Activated gamma-delta T cell treated with anti-CD3 and anti-CD28 coated beads, Interleukin-2, amount 50 U/mL, for 16 hours (primary cell): ENCODE measurements around the gene RAP1A.

Source experiments
- DNase-seq: peaks from one replicate; pipeline ENCODE4 v3.0.0-alpha.2; 2020; ENCODE audit warnings: low read depth

The RAP1A gene

DNA sequence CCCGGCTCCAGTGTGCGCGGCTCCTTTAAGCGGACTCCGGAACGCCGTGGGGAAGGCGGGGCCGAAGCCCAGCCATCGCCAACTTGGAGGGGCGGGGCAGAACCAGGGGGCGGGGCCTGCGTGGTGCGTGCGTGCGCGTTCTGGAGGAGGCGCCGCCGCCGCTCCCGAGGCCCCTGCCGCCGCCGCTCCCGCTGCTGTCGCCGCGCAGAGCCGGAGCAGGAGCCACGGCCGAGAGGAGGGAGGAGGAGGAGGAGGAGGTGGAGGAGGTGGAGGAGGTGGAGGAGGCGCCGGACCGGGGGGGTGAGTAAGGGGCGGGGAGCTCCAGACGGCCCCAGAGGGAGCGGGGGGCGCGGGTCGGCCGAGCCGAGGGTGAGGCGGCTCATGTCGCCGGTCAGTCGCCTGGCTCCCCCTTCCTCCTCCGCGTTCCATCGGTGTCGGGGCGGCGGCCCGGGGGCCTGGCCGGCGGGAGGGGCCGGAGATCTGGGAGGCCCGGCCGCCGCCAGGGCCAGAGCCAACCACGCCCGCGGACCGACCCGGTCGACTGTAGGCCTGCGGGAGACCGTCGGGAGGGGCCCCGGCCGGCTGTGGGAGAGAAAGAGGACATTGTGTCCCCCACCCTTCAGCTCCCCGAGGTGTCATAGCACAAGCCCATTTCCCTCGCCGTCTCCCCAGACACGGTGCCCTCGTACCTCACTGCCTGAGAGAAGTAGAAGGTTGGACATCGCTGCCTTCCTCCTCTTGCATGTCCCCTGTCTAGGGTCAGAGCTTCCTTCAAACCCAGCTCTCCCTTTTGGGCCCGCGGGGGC is at the start of gene RAP1A:
RAP1A (plus strand) TSS at position 155 of the 806 bp plus-strand sequence. CDS start 71,572 bp downstream, outside the sequence.
- peak; percentile 92 for DNase-seq

- DNase-seq: no peak
Measured at GRCh38 chr1:111569913-111570312, 49.7 kb upstream of the RAP1A start.

GRCh38 chr1:111570781-111571181 is 48.8 kb upstream of the RAP1A start:
- DNase-seq: peak; percentile 20

DNA sequence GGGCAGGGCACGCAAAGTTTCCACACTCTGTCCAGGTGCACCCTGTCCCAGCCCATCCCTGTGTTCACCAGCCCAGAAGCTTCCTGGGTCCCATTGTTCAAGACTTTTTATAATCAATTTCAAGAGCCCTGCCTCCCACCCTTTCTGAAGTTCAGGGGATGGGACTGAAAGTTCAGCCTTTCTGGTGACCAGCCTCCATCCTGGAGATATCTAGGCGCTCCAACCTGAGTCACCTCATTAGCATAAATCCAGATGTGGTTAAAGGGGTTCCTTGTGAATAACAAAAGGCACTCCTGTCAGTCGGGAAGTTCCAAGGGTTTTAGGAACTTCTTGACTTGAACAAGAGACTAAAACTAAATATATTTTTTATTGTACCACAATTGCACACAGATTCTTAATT is 48.4 kb upstream of the RAP1A start:
- DNase-seq: no peak

- DNase-seq: no peak
Measured at GRCh38 chr1:111571987-111572386, 47.6 kb upstream of the RAP1A start.

DNA sequence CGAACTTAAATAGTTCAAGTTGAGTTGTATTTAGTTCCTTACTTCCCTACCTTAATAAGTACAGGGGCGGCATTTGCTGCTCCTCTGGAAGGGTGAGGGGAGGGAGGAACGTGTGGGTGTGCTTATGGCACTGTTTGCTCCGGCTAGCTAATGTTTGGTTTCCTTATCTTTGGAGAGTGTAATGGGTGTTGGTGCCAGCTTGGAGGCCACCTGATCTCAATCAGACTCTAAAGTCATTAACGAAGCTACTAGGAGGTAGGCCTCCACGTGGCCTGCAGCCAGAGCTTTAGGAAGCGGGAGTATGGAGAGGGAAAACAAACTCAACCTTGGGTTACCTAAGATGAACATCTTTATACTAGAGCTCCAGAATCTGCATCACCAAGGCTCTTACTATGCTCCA is 43.0 kb upstream of the RAP1A start:
- no peak for DNase-seq

DNA sequence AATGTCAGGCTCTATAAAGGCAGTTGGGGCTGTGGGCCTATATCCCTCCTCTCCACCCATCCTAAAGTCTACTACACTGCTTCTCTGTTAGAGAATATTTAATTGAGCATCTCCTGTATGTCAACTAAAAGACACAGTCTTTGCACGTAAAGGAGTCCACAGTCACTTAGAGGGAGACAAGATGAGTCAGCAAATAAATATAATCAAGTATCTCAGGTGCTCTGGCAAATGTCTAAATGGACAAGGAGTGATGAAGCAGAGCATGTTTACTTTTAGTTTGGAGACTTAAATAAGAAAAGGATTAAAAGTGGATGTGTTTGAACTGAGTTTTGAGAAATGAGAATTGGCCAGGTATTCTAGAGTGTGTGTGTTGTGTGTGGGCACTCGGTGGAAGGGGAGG is 41.8 kb upstream of the RAP1A start:
- no peak for DNase-seq

DNA sequence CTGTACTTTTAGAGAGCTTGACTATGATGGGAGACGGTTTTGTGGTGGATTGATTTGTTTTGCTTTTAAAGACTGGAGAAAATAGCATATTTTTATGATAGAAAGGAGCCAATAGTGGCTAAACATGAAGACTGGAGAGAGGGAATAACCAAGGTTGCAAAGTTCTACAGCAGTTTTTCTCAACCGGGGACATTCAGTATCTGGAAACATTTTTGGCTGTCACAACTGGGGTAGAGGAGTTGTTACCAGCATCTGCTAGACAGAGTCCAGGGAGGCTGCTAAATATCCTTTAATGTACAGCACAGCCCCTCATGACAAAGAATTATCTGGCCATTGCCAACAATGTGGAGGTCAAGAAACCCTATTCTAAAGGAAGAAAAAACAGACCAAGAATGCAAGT is 38.4 kb upstream of the RAP1A start:
- no peak for DNase-seq

GRCh38 chr1:111582016-111582415 is 37.6 kb upstream of the RAP1A start:
- no peak for DNase-seq

DNA sequence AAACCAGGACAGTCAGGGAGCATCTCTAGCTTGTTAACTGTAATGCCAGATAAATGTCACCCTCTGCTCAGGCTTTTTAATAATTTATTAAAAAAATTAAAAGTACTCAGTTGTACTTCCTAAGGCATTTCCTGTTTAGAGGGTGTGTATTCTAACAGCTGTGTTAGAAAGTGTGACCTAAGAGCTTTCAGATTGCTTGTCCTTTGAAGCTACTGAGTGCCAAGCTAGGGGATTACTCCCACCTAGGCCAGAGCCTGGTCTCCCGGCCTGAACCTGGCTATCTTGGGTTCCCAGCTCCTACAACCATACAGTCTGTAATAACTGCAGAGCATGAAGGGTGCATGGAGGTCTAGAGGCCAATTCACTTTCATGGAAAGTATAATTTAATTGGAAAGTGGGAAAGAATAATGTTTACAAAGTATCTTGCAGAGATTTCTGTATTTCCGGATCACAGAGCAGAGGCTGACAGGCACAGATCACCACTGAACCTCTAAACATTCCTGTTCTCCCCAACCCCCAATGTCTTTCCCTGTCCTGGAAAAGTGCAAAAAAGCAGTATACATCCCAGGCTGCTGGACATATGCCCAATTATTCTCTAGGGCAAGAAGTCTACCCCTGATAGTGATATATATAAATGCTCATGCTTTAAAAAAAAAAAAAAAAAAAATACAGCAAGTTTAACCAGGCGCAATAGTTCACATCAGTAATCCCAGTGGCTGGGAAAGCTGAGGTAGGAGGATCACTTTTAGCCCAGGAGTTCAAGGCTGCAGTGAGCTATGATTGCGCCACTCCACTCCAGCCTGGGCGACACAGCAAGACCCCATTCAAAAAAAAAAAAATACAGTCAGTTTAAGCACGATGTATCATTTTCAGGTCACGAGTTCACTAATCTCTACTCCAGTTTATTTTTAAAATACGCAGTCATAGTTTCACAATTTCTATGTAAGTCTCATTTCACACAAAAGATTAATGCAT is 36.7 kb upstream of the RAP1A start:
- no peak for DNase-seq

- no peak for DNase-seq
Measured at GRCh38 chr1:111585447-111586086, 34.0 kb upstream of the RAP1A start.

DNA sequence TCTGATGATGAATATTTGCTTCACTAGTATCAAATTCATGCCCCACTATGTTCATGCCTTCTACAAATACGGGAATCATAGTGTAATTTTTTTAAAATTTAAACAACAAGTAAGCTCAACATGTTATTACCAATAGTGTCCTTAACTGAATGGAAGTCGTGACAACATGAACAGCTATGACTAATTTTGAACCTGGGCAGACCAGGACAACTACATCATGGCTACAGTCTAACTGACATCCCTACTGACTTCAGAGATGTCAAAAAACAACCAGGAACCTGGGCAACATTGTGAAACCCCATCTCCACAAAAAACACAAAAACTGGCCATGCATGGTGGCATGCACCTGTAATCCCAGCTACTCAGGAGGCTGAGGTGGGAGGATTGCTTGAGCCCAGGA is 33.5 kb upstream of the RAP1A start:
- no peak for DNase-seq

- no peak for DNase-seq
Measured at GRCh38 chr1:111587509-111588174, 31.9 kb upstream of the RAP1A start.

DNA sequence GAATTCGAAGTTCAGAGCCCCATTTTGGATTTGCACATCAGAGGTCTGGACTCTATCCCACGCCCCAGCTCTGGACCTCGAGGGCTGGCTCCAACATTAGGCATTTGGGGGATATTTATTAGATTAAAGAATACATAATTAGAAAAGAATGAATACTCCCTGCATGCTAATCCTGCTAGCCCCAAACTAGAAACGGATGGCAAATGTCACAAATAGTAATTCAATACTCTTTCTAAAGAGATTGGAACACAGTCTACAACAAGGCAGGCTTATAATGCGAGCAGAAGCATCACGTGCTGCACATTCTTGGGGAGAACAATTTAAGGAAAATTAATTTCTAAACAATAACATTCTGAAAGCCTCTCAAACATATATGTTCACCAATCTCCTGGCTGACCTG is 27.7 kb upstream of the RAP1A start:
- DNase-seq: no peak

DNA sequence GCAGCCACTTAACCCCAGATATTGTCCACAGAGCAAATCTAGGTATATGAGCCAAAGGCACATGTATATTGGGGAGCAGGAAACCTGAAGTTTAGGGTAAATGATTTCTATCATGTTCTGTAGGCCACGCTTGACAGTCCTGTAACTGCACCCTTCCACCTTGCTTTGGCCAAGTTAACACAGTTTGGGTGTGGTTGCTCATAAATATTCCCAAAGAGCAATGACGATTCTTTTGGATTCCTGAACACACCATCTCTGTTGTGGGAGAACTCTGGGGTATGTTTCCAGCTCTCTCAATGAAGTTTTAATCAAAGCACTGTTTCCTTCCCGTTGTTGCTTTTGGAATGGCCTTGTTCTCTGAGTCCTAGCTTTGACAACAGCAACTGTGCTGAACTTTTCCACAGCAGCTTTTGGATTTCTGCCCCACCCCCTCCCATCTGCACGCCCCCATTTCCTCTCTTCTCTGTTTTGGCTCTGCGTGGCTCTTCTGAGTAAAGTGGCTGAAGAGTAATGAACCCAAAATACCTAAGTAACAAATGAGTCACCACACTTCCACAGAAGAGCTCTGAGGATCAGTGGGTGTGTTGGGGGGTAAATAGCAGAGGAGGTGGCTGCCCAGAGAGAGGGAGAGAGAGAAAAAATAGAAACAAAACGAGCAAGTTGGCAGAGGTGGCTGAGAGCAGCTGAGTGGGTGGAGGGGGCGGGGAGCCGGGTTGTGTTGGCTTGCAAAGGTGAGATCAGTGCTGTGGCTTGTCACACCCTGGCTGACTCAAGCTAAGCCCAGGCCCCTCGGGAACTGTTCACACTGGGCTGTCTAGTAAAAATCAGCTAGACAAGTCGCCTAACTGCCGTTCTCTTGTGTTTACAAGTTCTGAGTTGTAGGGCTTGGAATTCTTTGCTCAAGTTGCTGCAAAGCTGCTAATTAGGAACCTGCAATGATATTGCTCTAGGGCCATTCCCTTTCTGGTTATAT is 26.9 kb upstream of the RAP1A start:
- DNase-seq: peak; percentile 97

- DNase-seq: no peak
Measured at GRCh38 chr1:111593403-111594305, 25.9 kb upstream of the RAP1A start.

DNA sequence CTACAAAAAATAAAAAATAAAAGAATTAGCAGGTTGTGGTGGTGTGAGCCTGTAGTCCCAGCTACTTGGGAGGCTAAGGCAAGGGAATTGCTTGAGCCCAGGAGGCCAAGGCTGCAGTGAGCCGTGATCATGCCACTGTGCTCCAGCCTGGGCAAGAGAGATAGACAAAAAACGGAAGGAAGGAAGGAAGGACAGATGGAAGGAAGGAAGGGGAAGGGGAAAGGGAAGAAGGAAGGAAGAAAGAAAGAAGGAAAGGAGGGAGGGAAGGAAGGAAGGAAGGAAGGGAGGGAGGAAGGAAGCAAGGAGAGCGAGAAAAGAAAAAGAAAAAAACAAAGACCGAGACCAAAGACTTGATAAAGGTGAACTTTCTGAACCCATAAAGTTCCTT is 25.3 kb upstream of the RAP1A start:
- DNase-seq: no peak

- no peak for DNase-seq
Measured at GRCh38 chr1:111595807-111596206, 23.8 kb upstream of the RAP1A start.

GRCh38 chr1:111596499-111596898 is 23.1 kb upstream of the RAP1A start:
- DNase-seq: peak; percentile 54

DNA sequence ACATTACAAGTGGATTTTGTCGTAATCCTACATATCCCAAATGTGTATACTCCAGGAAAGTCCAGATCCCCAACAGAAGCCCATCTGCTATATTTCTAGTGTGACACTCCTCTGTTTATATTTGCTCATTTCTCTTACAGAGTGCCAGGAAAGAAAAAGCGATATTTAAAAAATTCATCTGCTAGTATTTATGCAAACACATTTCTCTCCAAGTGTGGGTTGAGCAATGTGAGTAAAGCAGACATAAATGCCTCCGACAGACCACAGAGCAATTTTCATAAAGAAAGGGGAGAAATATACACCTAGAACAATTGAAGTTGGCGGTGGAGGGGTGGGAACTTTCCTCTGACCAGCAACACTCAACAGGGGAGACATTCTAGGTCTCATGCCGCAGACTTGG is 22.2 kb upstream of the RAP1A start:
- DNase-seq: no peak
